HepG2 (cell line): Measurements from ENCODE around the gene ARPC5. TPM values are rescaled to one million over a fixed set of nuclear protein-coding genes. Genes with fewer than 3 reads are reported as not detected.

Experiments
- ATAC-seq: fragments of 200-7000 bp; cut with Tn5 transposase; 3 replicates; pipeline ENCODE4 v1.9.1; 2020; ENCODE audit warnings: mild to moderate bottlenecking, moderate library complexity
- BruUV-seq: library from RNA; stranded (reverse); fragments of 400-500 nt; replicated peaks from 2 replicates; lab custom pipeline; 2021; lab: Mats Ljungman, UMichigan
- CTCF ChIA-PET: fragments of 300-600 bp; formaldehyde crosslinking; extraction: SDS; loops from one replicate; lab custom pipeline; 2021; ENCODE audit warnings: low total read pairs, inconsistent platforms, low intra/inter-chr PET ratio; lab: Yijun Ruan, JAX
- POLR2A ChIA-PET: fragments of 350-600 bp; sonication (Branson Sonifier 250); formaldehyde crosslinking; loops from one replicate; lab custom pipeline; 2020; ENCODE audit warnings: antibody characterized with exemption, inconsistent platforms; lab: Yijun Ruan, JAX
- DNase-seq: peaks from one replicate; pipeline ENCODE4 v3.0.0-alpha.2; 2015; ENCODE audit warnings: low spot score
- FAIRE-seq: peaks from 3 replicates; lab custom pipeline; 2011; peaks lifted over from hg19 to GRCh38; lab: Jason Lieb, UNC
- H2AFZ ChIP-seq: one replicate; pipeline ENCODE4 v1.6.1; 2011; ENCODE audit warnings: low read length, inconsistent platforms
- H3K27ac ChIP-seq: fragments of 300-600 bp; 3 replicates; pipeline ENCODE4 v1.8.0; 2011; ENCODE audit warnings: mixed run types, mild to moderate bottlenecking, mixed read lengths, low read length, inconsistent platforms; ENCODE audit not compliant: insufficient read depth; ENCODE audit errors: extremely low read length
- H3K27me3 ChIP-seq, 2 experiments: fragments of 200-600 bp in 1 of 2; 2 replicates in 1 of 2; 3 replicates in 1 of 2; pipeline versions ENCODE4 v1.6.0 to v1.8.0; 2011; ENCODE audit warnings: low read length in 2 of 2, mild to moderate bottlenecking in 2 of 2, moderate library complexity in 2 of 2, inconsistent platforms in 1 of 2; ENCODE audit not compliant: insufficient read depth in 2 of 2, control insufficient read depth in 1 of 2
- H3K36me3 ChIP-seq, 2 experiments: fragments of 200-600 bp in 1 of 2; replicated peaks in 1 of 2; 2 replicates in 1 of 2; 3 replicates in 1 of 2; pipeline versions ENCODE4 v1.5.1 to v1.8.0; 2011; ENCODE audit warnings: low read length in 2 of 2, inconsistent platforms in 1 of 2; ENCODE audit not compliant: insufficient read depth in 2 of 2, control insufficient read depth in 1 of 2
- H3K4me1 ChIP-seq: 2 replicates; pipeline ENCODE4 v1.5.1; 2012; ENCODE audit warnings: low read length, inconsistent platforms; ENCODE audit not compliant: insufficient read depth
- H3K4me2 ChIP-seq: 2 replicates; pipeline ENCODE4 v1.6.0; 2011; ENCODE audit warnings: low read depth, low read length, inconsistent platforms
- H3K4me3 ChIP-seq, 3 experiments: fragments of 200-600 bp in 1 of 3; sonication (generic), shearing (Covaris generic) in 1 of 3; replicated peaks in 1 of 3; 2 replicates each; pipeline ENCODE4 v1.5.1; 2011 to 2016; ENCODE audit warnings: low read length in 3 of 3, inconsistent platforms in 2 of 3, low read depth in 2 of 3, mild to moderate bottlenecking in 2 of 3, control low read depth in 1 of 3, mixed read lengths in 1 of 3; ENCODE audit not compliant: insufficient read depth in 1 of 3
- H3K79me2 ChIP-seq: one replicate; pipeline ENCODE4 v1.6.1; 2011; ENCODE audit warnings: low read length, inconsistent platforms; ENCODE audit not compliant: insufficient read depth
- H3K9ac ChIP-seq: 2 replicates; pipeline ENCODE4 v1.6.0; 2011; ENCODE audit warnings: mild to moderate bottlenecking, low read depth, low read length, inconsistent platforms; ENCODE audit not compliant: insufficient read depth
- H3K9me3 ChIP-seq: 2 replicates; pipeline ENCODE4 v1.5.1; 2012; ENCODE audit warnings: mild to moderate bottlenecking, low read length
- H4K20me1 ChIP-seq: 2 replicates; pipeline ENCODE4 v1.6.0; 2011; ENCODE audit warnings: inconsistent platforms, mild to moderate bottlenecking, low read length, moderate library complexity; ENCODE audit not compliant: insufficient read depth
- GTF3A ChIP-seq: sonication (generic); formaldehyde crosslinking; conservative IDR thresholded peaks from 2 replicates; pipeline ENCODE4 v1.4.0; 2020; ENCODE audit warnings: mild to moderate bottlenecking, missing genetic modification reagents
- IRF2 ChIP-seq: IDR thresholded peaks from 2 replicates; pipeline ENCODE4 v1.6.1; 2018; ENCODE audit warnings: missing genetic modification reagents, missing compliant biosample characterization
- RXRB ChIP-seq: IDR thresholded peaks from 2 replicates; pipeline ENCODE4 v1.6.1; 2016; ENCODE audit warnings: borderline replicate concordance, missing genetic modification reagents, missing compliant biosample characterization
- SALL2 ChIP-seq: sonication (generic); formaldehyde crosslinking; IDR thresholded peaks from 2 replicates; pipeline ENCODE4 v1.8.1; 2023; ENCODE audit warnings: mild to moderate bottlenecking, missing genetic modification reagents, inconsistent platforms
- SIX4 ChIP-seq: sonication (generic); formaldehyde crosslinking; IDR thresholded peaks from 2 replicates; pipeline ENCODE4 v1.4.0; 2020; ENCODE audit warnings: missing genetic modification reagents
- SKI ChIP-seq: fragments of 450-650 bp; IDR thresholded peaks from one replicate; pipeline ENCODE4 v1.6.1; 2018; ENCODE audit warnings: mild to moderate bottlenecking; ENCODE audit not compliant: partially characterized antibody
- SRSF9 ChIP-seq: fragments of 200-400 bp; formaldehyde crosslinking; IDR thresholded peaks from 2 replicates; pipeline ENCODE4 v1.6.1; 2018; ENCODE audit warnings: borderline replicate concordance, mild to moderate bottlenecking, low read depth, low read length; ENCODE audit not compliant: insufficient read depth, poor library complexity, severe bottlenecking
- ZIK1 ChIP-seq: sonication (generic); formaldehyde crosslinking; IDR thresholded peaks from 2 replicates; pipeline ENCODE4 v1.5.0; 2020; ENCODE audit warnings: mild to moderate bottlenecking, low read depth, missing genetic modification reagents, borderline replicate concordance
- ZNF44 ChIP-seq: sonication (generic); formaldehyde crosslinking; IDR thresholded peaks from 2 replicates; pipeline ENCODE4 v1.5.1; 2020; ENCODE audit warnings: mild to moderate bottlenecking, missing genetic modification reagents
- WGBS: methylation state at CpG from one replicate; pipeline ENCODE4 v1.1.6; 2017; ENCODE audit warnings: low lambda C conversion rate; 5-methylcytosine and 5-hydroxymethylcytosine counted together
- in situ Hi-C: cut with HindIII; loops from 2 replicates; pipeline ENCODE4 v1.10.0; 2017; ENCODE audit warnings: low pct_unique_long_range_greater_than_20kb; ENCODE audit not compliant: extremely low pct_ligation_motif_present
- intact Hi-C: fragments of 100-400 bp; cut with micrococcal nuclease; formaldehyde crosslinking; loops from one replicate; pipeline ENCODE4 v1.10.0; 2022; ENCODE audit not compliant: unreplicated experiment
- polyA plus RNA-seq, 8 experiments: library from polyadenylated mRNA; depleted of rRNA in 3 of 8; stranded (reverse) in 7 of 8; unstranded in 1 of 8; fragments of >200 nt; fragmentation: Illumina TruSeq in 4 of 8; extraction: Trizol in 4 of 8; gene quantifications; 2 replicates each; pipeline versions ENCODE4 v1.2.1 to v1.2.3, GENCODE V29; 2011 to 2016; ENCODE audit warnings: low read depth in 4 of 8, missing spikeins in 1 of 8, mixed read lengths in 1 of 8; ENCODE audit not compliant: insufficient read depth in 1 of 8
- total RNA-seq, 5 experiments: library from RNA; depleted of rRNA; stranded (reverse); fragments of >200 nt; fragmentation: Illumina TruSeq; extraction: Trizol; gene quantifications; 2 replicates each; pipeline ENCODE4 v1.2.3, GENCODE V29; 2016; ENCODE audit warnings: low read depth in 1 of 5
- TF ChIP-seq, protein P1 (sequence below): sonication (generic); formaldehyde crosslinking; IDR thresholded peaks from 2 replicates; pipeline ENCODE4 v1.4.0; 2020; ENCODE audit warnings: mild to moderate bottlenecking, missing genetic modification reagents
- TF ChIP-seq, protein P2 (sequence below): IDR thresholded peaks from 2 replicates; pipeline ENCODE4 v1.4.0; 2020; ENCODE audit warnings: mild to moderate bottlenecking, missing genetic modification reagents
- TF ChIP-seq, protein P3 (sequence below), 2 experiments: sonication (generic) in 1 of 2; formaldehyde crosslinking in 1 of 2; IDR thresholded peaks; 2 replicates each; pipeline versions ENCODE4 v1.4.0 to v1.6.1; 2016 to 2020; ENCODE audit warnings: borderline replicate concordance in 1 of 2, low read depth in 1 of 2, mild to moderate bottlenecking in 1 of 2, missing genetic modification reagents in 1 of 2

Gene ARPC5
- total and polyA plus RNA-seq, 2 of the 13 experiments (the other 11 are each of a cell fraction or from before 2014, with no cell fraction given), result 48.4 to 106 TPM

DNA sequence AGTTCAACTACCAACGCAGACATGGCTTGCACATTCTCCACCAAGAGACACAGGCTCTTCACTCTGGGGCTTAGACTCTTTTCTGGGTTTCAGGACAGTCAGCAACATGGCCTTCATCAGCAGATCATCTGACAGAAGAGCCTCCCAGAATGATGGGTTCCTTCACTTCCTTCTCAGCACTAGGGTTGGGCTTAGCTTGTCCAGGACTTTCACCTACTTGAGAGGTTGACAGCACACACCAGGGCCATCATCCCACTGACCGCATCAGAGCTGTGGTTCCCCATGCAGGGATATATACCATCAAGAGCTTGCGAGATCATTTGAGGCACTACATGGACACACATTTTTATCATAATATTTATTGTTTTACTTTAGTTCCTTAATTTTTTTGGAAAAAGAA lies 34.9 kb downstream of the ARPC5 start (continued):
- no peak for TF ChIP-seq SALL2 (CRISPR knock-in tag)
- TF ChIP-seq, protein P1, sequence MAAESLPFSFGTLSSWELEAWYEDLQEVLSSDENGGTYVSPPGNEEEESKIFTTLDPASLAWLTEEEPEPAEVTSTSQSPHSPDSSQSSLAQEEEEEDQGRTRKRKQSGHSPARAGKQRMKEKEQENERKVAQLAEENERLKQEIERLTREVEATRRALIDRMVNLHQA (CRISPR knock-in tag), result no peak

- FAIRE-seq (no peak), DNase-seq (no peak), ATAC-seq (no peak)
- H3K4me3 ChIP-seq, result no peak overlapping the region
- ChIA-PET POLR2A (no interaction called here), CTCF (no interaction called here)
- H3K9ac ChIP-seq, result no peak overlapping the region
- no peaks in the 10 kb centered on the region for H3K36me3 ChIP-seq
- no peak overlapping the region for H2AFZ ChIP-seq
- 55% methylated on average over 3 of the region's 3 CpGs for WGBS
- no peaks in the 10 kb centered on the region for H4K20me1 ChIP-seq
- BruUV-seq, result no TSS peak
- peaks cover 0 to 14% of the 10 kb centered on the region in 2 experiments; a peak in 2 of 5 replicates for H3K27me3 ChIP-seq
- H3K27ac ChIP-seq, result no peak overlapping the region
- intact Hi-C loops (no loop called here), in situ Hi-C loops (no loop called here)
- TF ChIP-seq ZIK1 (CRISPR knock-in tag) (no peak), ZNF44 (CRISPR knock-in tag) (no peak), SALL2 (CRISPR knock-in tag) (no peak), SRSF9 (no peak), IRF2 (CRISPR knock-in tag) (no peak), SKI (no peak), GTF3A (CRISPR knock-in tag) (no peak), SIX4 (CRISPR knock-in tag) (no peak), RXRB (CRISPR knock-in tag) (no peak)
- TF ChIP-seq, protein P2, sequence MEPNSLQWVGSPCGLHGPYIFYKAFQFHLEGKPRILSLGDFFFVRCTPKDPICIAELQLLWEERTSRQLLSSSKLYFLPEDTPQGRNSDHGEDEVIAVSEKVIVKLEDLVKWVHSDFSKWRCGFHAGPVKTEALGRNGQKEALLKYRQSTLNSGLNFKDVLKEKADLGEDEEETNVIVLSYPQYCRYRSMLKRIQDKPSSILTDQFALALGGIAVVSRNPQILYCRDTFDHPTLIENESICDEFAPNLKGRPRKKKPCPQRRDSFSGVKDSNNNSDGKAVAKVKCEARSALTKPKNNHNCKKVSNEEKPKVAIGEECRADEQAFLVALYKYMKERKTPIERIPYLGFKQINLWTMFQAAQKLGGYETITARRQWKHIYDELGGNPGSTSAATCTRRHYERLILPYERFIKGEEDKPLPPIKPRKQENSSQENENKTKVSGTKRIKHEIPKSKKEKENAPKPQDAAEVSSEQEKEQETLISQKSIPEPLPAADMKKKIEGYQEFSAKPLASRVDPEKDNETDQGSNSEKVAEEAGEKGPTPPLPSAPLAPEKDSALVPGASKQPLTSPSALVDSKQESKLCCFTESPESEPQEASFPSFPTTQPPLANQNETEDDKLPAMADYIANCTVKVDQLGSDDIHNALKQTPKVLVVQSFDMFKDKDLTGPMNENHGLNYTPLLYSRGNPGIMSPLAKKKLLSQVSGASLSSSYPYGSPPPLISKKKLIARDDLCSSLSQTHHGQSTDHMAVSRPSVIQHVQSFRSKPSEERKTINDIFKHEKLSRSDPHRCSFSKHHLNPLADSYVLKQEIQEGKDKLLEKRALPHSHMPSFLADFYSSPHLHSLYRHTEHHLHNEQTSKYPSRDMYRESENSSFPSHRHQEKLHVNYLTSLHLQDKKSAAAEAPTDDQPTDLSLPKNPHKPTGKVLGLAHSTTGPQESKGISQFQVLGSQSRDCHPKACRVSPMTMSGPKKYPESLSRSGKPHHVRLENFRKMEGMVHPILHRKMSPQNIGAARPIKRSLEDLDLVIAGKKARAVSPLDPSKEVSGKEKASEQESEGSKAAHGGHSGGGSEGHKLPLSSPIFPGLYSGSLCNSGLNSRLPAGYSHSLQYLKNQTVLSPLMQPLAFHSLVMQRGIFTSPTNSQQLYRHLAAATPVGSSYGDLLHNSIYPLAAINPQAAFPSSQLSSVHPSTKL (CRISPR knock-in tag), result no peak
- TF ChIP-seq, protein P3, sequence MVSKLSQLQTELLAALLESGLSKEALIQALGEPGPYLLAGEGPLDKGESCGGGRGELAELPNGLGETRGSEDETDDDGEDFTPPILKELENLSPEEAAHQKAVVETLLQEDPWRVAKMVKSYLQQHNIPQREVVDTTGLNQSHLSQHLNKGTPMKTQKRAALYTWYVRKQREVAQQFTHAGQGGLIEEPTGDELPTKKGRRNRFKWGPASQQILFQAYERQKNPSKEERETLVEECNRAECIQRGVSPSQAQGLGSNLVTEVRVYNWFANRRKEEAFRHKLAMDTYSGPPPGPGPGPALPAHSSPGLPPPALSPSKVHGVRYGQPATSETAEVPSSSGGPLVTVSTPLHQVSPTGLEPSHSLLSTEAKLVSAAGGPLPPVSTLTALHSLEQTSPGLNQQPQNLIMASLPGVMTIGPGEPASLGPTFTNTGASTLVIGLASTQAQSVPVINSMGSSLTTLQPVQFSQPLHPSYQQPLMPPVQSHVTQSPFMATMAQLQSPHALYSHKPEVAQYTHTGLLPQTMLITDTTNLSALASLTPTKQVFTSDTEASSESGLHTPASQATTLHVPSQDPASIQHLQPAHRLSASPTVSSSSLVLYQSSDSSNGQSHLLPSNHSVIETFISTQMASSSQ (IDR thresholded peaks at IDR 0.05; ENCODE audit: low read depth), result no peak
- TF ChIP-seq, protein P3 (CRISPR knock-in tag; IDR thresholded peaks at IDR 0.05; ENCODE audit: borderline replicate concordance), result no peak
- no peaks in the 10 kb centered on the region for H3K9me3 ChIP-seq
- no peak overlapping the region for H3K4me2 ChIP-seq
- H3K79me2 ChIP-seq, result no peaks in the 10 kb centered on the region
- H3K4me1 ChIP-seq, result peaks cover 23% of the 10 kb centered on the region
Measured at GRCh38 chr1:183600136-183600535, 35.4 kb downstream of the ARPC5 start.
